SK-N-SH treated with all-trans-retinoic acid at 6 μM for 48 hours (cell line): ENCODE measurements around the gene D2HGDH.

ENCODE experiments used
- ATAC-seq: fragments of 200-7000 bp; cut with Tn5 transposase; 3 replicates; pipeline ENCODE4 v1.9.1; 2020; ENCODE audit warnings: mild to moderate bottlenecking, moderate library complexity
- ARNTL ChIP-seq: fragments of 450-650 bp; formaldehyde crosslinking; IDR thresholded peaks from 2 replicates; pipeline ENCODE4 v1.5.0; 2020; ENCODE audit warnings: low read depth, mild to moderate bottlenecking, moderate library complexity, borderline replicate concordance
- BACH2 ChIP-seq: fragments of 250-450 bp; sonication (Bioruptor Pico); IDR thresholded peaks from 2 replicates; pipeline ENCODE4 v1.9.0; 2021; ENCODE audit warnings: mild to moderate bottlenecking, borderline replicate concordance
- CREB5 ChIP-seq: fragments of 250-450 bp; sonication (Bioruptor Pico); IDR thresholded peaks from 2 replicates; pipeline ENCODE4 v1.5.1; 2020; ENCODE audit warnings: low read depth, mild to moderate bottlenecking, moderate library complexity
- CSDC2 ChIP-seq: fragments of 250-450 bp; sonication (Bioruptor Pico); IDR thresholded peaks from 2 replicates; pipeline ENCODE4 v1.5.0; 2020; ENCODE audit warnings: mild to moderate bottlenecking, moderate library complexity
- CSRNP3 ChIP-seq: fragments of 250-450 bp; sonication (Bioruptor Pico); IDR thresholded peaks from 2 replicates; pipeline ENCODE4 v1.5.1; 2021; ENCODE audit warnings: mild to moderate bottlenecking, moderate library complexity
- ESRRG ChIP-seq: fragments of 250-450 bp; sonication (Bioruptor Pico); IDR thresholded peaks from 2 replicates; pipeline ENCODE4 v1.6.1; 2021; ENCODE audit warnings: mild to moderate bottlenecking
- GLIS3 ChIP-seq: fragments of 250-450 bp; sonication (Bioruptor Pico); IDR thresholded peaks from 2 replicates; pipeline ENCODE4 v1.5.0; 2020; ENCODE audit warnings: mild to moderate bottlenecking, moderate library complexity
- ISL1 ChIP-seq: fragments of 250-450 bp; sonication (Bioruptor Pico); IDR thresholded peaks from 2 replicates; pipeline ENCODE4 v2.1.2; 2022; ENCODE audit warnings: mild to moderate bottlenecking, moderate library complexity
- OSR1 ChIP-seq: fragments of 250-450 bp; sonication (Bioruptor Pico); IDR thresholded peaks from 2 replicates; pipeline ENCODE4 v1.8.0; 2022; ENCODE audit warnings: moderate library complexity, mild to moderate bottlenecking, inconsistent platforms
- PPARA ChIP-seq: fragments of 250-450 bp; sonication (Bioruptor Pico); IDR thresholded peaks from 2 replicates; pipeline ENCODE4 v1.5.0; 2020; ENCODE audit warnings: mild to moderate bottlenecking, borderline replicate concordance
- SNAI2 ChIP-seq: fragments of 250-450 bp; sonication (Bioruptor Pico); IDR thresholded peaks from 2 replicates; pipeline ENCODE4 v1.5.0; 2020; ENCODE audit warnings: mild to moderate bottlenecking, moderate library complexity
- TCF4 ChIP-seq: fragments of 250-450 bp; sonication (Bioruptor Pico); IDR thresholded peaks from 2 replicates; pipeline ENCODE4 v1.8.0; 2021; ENCODE audit warnings: mild to moderate bottlenecking, moderate library complexity, borderline replicate concordance
- TOX ChIP-seq: fragments of 250-450 bp; sonication (Bioruptor Pico); IDR thresholded peaks from 2 replicates; pipeline ENCODE4 v1.8.0; 2021; ENCODE audit warnings: mild to moderate bottlenecking, moderate library complexity, borderline replicate concordance
- ZC3H10 ChIP-seq: fragments of 250-450 bp; sonication (Bioruptor Pico); IDR thresholded peaks from 2 replicates; pipeline ENCODE4 v1.5.1; 2021; ENCODE audit warnings: mild to moderate bottlenecking, moderate library complexity
- ZFP3 ChIP-seq: fragments of 250-450 bp; sonication (Bioruptor Pico); IDR thresholded peaks from 2 replicates; pipeline ENCODE4 v1.5.0; 2020; ENCODE audit warnings: mild to moderate bottlenecking, moderate library complexity
- ZFP30 ChIP-seq: fragments of 450-650 bp; formaldehyde crosslinking; IDR thresholded peaks from 2 replicates; pipeline ENCODE4 v1.5.0; 2022; ENCODE audit warnings: mild to moderate bottlenecking, moderate library complexity
- ZNF565 ChIP-seq: fragments of 450-650 bp; formaldehyde crosslinking; conservative IDR thresholded peaks from 2 replicates; pipeline ENCODE4 v1.5.0; 2020; ENCODE audit warnings: low read depth, mild to moderate bottlenecking, moderate library complexity
- ZNF70 ChIP-seq: fragments of 450-650 bp; formaldehyde crosslinking; IDR thresholded peaks from 2 replicates; pipeline ENCODE4 v1.5.0; 2020; ENCODE audit warnings: mild to moderate bottlenecking, moderate library complexity
- ZNF8 ChIP-seq: fragments of 450-650 bp; formaldehyde crosslinking; IDR thresholded peaks from 2 replicates; pipeline ENCODE4 v1.5.0; 2020; ENCODE audit warnings: mild to moderate bottlenecking, moderate library complexity
- TF ChIP-seq, protein P1 (sequence below): fragments of 250-450 bp; sonication (Bioruptor Pico); IDR thresholded peaks from 2 replicates; pipeline ENCODE4 v1.8.0; 2020; ENCODE audit warnings: mild to moderate bottlenecking, moderate library complexity, borderline replicate concordance
- TF ChIP-seq, protein P2 (sequence below): fragments of 250-450 bp; sonication (Bioruptor Pico); IDR thresholded peaks from 2 replicates; pipeline ENCODE4 v1.8.0; 2021; ENCODE audit warnings: low read depth, mild to moderate bottlenecking, moderate library complexity, borderline replicate concordance

Gene D2HGDH

DNA sequence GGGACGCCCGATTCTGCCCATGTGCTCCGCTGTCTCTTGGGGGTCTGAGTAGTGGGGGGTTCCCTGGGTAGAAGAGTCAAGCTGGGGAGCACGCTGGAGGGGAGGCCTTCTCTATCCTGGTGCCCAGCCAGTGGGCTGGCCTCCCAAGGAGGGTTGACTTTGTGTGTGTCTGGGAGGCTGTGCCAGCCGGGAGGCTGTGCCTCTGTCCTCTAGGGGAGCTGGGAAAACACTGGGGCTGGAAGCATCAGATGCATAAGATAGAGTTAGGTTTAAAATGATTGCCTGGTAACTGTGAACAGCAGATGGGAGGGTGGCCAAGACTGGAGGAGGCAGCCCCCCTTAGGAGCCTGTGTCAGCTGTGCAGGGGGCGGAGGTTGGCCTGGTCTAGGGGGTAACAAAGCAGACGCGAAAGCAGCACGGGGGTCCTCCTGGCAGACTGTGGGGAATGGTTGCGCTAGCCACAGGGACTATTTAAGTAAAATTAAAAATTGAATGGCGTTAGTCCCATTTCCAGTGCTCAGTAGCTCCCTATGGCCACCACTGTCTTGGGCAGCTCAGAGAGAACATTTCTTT, 31.3 kb upstream of the D2HGDH start:
- ATAC-seq = peak; percentile 32
- no peak for TF ChIP-seq ZC3H10
- TF ChIP-seq ZNF565 = no peak
- TF ChIP-seq PPARA (CRISPR knock-in tag) = no peak
- TF ChIP-seq CREB5 (CRISPR knock-in tag) = no peak
- TF ChIP-seq TCF4 = no peak
- TF ChIP-seq ISL1 (CRISPR knock-in tag) = no peak
- TF ChIP-seq SNAI2 (CRISPR knock-in tag) = no peak
- TF ChIP-seq ZNF70 = no peak
- no peak for TF ChIP-seq CSDC2
- no peak for TF ChIP-seq ESRRG (CRISPR knock-in tag)
- no peak for TF ChIP-seq ZNF8 (CRISPR knock-in tag)
- no peak for TF ChIP-seq OSR1 (CRISPR knock-in tag)
- no peak for TF ChIP-seq ZFP3
- TF ChIP-seq GLIS3 (CRISPR knock-in tag) = no peak
- TF ChIP-seq, protein P1, sequence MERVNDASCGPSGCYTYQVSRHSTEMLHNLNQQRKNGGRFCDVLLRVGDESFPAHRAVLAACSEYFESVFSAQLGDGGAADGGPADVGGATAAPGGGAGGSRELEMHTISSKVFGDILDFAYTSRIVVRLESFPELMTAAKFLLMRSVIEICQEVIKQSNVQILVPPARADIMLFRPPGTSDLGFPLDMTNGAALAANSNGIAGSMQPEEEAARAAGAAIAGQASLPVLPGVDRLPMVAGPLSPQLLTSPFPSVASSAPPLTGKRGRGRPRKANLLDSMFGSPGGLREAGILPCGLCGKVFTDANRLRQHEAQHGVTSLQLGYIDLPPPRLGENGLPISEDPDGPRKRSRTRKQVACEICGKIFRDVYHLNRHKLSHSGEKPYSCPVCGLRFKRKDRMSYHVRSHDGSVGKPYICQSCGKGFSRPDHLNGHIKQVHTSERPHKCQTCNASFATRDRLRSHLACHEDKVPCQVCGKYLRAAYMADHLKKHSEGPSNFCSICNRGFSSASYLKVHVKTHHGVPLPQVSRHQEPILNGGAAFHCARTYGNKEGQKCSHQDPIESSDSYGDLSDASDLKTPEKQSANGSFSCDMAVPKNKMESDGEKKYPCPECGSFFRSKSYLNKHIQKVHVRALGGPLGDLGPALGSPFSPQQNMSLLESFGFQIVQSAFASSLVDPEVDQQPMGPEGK (CRISPR knock-in tag) = no peak
- TF ChIP-seq BACH2 (CRISPR knock-in tag) = no peak
- TF ChIP-seq TOX (CRISPR knock-in tag) = no peak

- no peak for ATAC-seq
- TF ChIP-seq ESRRG (CRISPR knock-in tag) (no peak), ZNF8 (CRISPR knock-in tag) (no peak), CSRNP3 (CRISPR knock-in tag) (no peak), CSDC2 (no peak), OSR1 (CRISPR knock-in tag) (no peak), ARNTL (CRISPR knock-in tag) (no peak)
- TF ChIP-seq, protein P2, sequence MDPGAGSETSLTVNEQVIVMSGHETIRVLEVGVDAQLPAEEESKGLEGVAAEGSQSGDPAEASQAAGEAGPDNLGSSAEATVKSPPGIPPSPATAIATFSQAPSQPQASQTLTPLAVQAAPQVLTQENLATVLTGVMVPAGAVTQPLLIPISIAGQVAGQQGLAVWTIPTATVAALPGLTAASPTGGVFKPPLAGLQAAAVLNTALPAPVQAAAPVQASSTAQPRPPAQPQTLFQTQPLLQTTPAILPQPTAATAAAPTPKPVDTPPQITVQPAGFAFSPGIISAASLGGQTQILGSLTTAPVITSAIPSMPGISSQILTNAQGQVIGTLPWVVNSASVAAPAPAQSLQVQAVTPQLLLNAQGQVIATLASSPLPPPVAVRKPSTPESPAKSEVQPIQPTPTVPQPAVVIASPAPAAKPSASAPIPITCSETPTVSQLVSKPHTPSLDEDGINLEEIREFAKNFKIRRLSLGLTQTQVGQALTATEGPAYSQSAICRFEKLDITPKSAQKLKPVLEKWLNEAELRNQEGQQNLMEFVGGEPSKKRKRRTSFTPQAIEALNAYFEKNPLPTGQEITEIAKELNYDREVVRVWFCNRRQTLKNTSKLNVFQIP (CRISPR knock-in tag) = no peak
Observed at GRCh38 chr2:241706537-241706936, 27.9 kb upstream of the D2HGDH start.

DNA sequence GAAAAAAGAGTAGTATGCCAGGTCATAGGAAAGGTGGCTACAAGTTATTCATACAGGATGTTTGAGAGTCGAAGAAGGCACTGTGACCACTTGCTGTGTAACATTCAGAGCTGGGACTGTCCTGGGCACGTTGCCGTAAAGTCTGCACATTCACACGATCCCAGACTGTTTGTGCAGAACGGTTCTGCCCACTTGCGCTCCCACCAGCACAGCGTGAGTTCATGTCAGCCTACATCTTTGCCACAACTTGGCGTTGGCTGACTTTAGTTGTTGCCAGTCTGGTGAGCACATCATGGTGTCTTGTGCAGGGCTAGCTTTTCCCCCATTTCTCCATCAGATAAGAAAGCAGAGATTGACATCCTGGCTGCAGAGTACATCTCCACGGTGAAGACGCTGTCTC, 25.6 kb upstream of the D2HGDH start:
- TF ChIP-seq BACH2 (CRISPR knock-in tag) (no peak), SNAI2 (CRISPR knock-in tag) (no peak), ZNF8 (CRISPR knock-in tag) (no peak), ZFP3 (no peak), OSR1 (CRISPR knock-in tag) (no peak)

GRCh38 chr2:241719093-241719492, 15.3 kb upstream of the D2HGDH start:
- TF ChIP-seq ZFP3 (no peak), ZC3H10 (no peak), CSRNP3 (CRISPR knock-in tag) (no peak), PPARA (CRISPR knock-in tag) (no peak), CSDC2 (no peak), ARNTL (CRISPR knock-in tag) (no peak), OSR1 (CRISPR knock-in tag) (no peak), ISL1 (CRISPR knock-in tag) (no peak), TOX (CRISPR knock-in tag) (no peak), TCF4 (no peak), CREB5 (CRISPR knock-in tag) (no peak), ZNF70 (no peak), ZFP30 (CRISPR knock-in tag) (no peak), BACH2 (CRISPR knock-in tag) (no peak), ZNF565 (no peak)
- TF ChIP-seq, protein P1 (CRISPR knock-in tag) = no peak
- TF ChIP-seq, protein P2 (CRISPR knock-in tag) = no peak
- ATAC-seq = no peak

More for the DNA sequence above, 25.6 kb upstream of the D2HGDH start:
- ATAC-seq = no peak
